ENCODE measurements around the gene ZNF629. TPM values are rescaled to one million over a fixed set of nuclear protein-coding genes. Genes with fewer than 3 reads are reported as not detected.

ZNF629 gene
- total RNA-seq, 1 experiment from 2014 or later = 10.9 TPM

Small RNAs within 50 kb of the gene (small RNA-seq; reads per million reads assigned to genes)
- gene RF00017 = 0 reads per million in 2 experiments

Other genes starting within 250 kb of the ZNF629 start
- 7.7 and 8.5 TPM in 2 replicates for gene ZNF764, start 228.8 kb downstream of the ZNF629 start, total RNA-seq (2014; rRNA removed; shearing (Covaris generic))
- gene ZNF688, start 215.5 kb downstream of the ZNF629 start, total RNA-seq (2014; rRNA removed; shearing (Covaris generic)) = 5.8 and 7.7 TPM in 2 replicates
- 0.14 and 0.45 TPM in 2 replicates for gene ZNF785, start 201.5 kb downstream of the ZNF629 start, total RNA-seq (2014; rRNA removed; shearing (Covaris generic))
- 8.2 and 10.0 TPM in 2 replicates for gene ZNF689, start 176.8 kb downstream of the ZNF629 start, total RNA-seq (2014; rRNA removed; shearing (Covaris generic))
- 13.0 and 15.7 TPM in 2 replicates for gene PRR14, start 136.2 kb downstream of the ZNF629 start, total RNA-seq (2014; rRNA removed; shearing (Covaris generic))
- gene FBRS, start 128.8 kb downstream of the ZNF629 start, total RNA-seq (2014; rRNA removed; shearing (Covaris generic)) = 26.0 and 29.3 TPM in 2 replicates
- 5.5 and 10.0 TPM in 2 replicates for gene SRCAP, start 88.0 kb downstream of the ZNF629 start, total RNA-seq (2014; rRNA removed; shearing (Covaris generic))
- 14.3 and 16.6 TPM in 2 replicates for gene PHKG2, start 38.8 kb downstream of the ZNF629 start, total RNA-seq (2014; rRNA removed; shearing (Covaris generic))
- 2.2 and 4.6 TPM in 2 replicates for gene CFAP119, start 25.1 kb downstream of the ZNF629 start, total RNA-seq (2014; rRNA removed; shearing (Covaris generic))
- 86.3 and 87.1 TPM in 2 replicates for gene RNF40, start 24.9 kb downstream of the ZNF629 start, total RNA-seq (2014; rRNA removed; shearing (Covaris generic))
- 34.1 and 45.1 TPM in 2 replicates for gene BCL7C, start 106.9 kb upstream of the ZNF629 start, total RNA-seq (2014; rRNA removed; shearing (Covaris generic))
- gene CTF1, start 109.4 kb upstream of the ZNF629 start, total RNA-seq (2014; rRNA removed; shearing (Covaris generic)) = 0.59 and 0.92 TPM in 2 replicates
- gene FBXL19, start 136.4 kb upstream of the ZNF629 start, total RNA-seq (2014; rRNA removed; shearing (Covaris generic)) = 12.3 and 14.2 TPM in 2 replicates
- 20.1 and 21.9 TPM in 2 replicates for gene ORAI3, start 161.9 kb upstream of the ZNF629 start, total RNA-seq (2014; rRNA removed; shearing (Covaris generic))
- gene SETD1A, start 170.5 kb upstream of the ZNF629 start, total RNA-seq (2014; rRNA removed; shearing (Covaris generic)) = 5.0 and 6.8 TPM in 2 replicates
- gene HSD3B7, start 198.0 kb upstream of the ZNF629 start, total RNA-seq (2014; rRNA removed; shearing (Covaris generic)) = 16.0 and 17.0 TPM in 2 replicates
- gene STX1B, start 223.4 kb upstream of the ZNF629 start, total RNA-seq (2014; rRNA removed; shearing (Covaris generic)) = 0.10 and 0.46 TPM in 2 replicates
- 19.1 and 25.1 TPM in 2 replicates for gene STX4, start 246.4 kb upstream of the ZNF629 start, total RNA-seq (2014; rRNA removed; shearing (Covaris generic))

All from NCI-H460 (cell line).